HUES6 (cell line): ENCODE results near the gene RASGRP4.

Source experiments
- H3K27ac ChIP-seq: 2 replicates; pipeline ENCODE4 v1.7.0; 2013; ENCODE audit warnings: low read depth, mild to moderate bottlenecking, low read length, inconsistent platforms
- H3K27me3 ChIP-seq: 2 replicates; pipeline ENCODE4 v1.6.1; 2013; ENCODE audit warnings: low read length; ENCODE audit not compliant: control insufficient read depth, insufficient read depth
- H3K36me3 ChIP-seq: 2 replicates; pipeline ENCODE4 v1.6.1; 2013; ENCODE audit warnings: low read length; ENCODE audit not compliant: control insufficient read depth, insufficient read depth
- H3K4me1 ChIP-seq: 2 replicates; pipeline ENCODE4 v1.6.1; 2013; ENCODE audit warnings: low read length; ENCODE audit not compliant: control insufficient read depth, insufficient read depth
- H3K4me3 ChIP-seq: 2 replicates; pipeline ENCODE4 v1.5.1; 2013; ENCODE audit warnings: low read depth, low read length
- H3K9ac ChIP-seq: one replicate; pipeline ENCODE4 v1.6.1; 2013; ENCODE audit warnings: mild to moderate bottlenecking, low read length
- H3K9me3 ChIP-seq: 2 replicates; pipeline ENCODE4 v1.6.1; 2013; ENCODE audit warnings: low read depth, low read length; ENCODE audit not compliant: control insufficient read depth, insufficient read depth

The RASGRP4 gene

GRCh38 chr19:38444026-38444425 is 18.0 kb upstream of the RASGRP4 start:
- no peak overlapping the region for H3K9ac ChIP-seq
- no peaks in the 10 kb centered on the region for H3K27me3 ChIP-seq
- H3K4me1 ChIP-seq: 0 out of 2 replicates have a peak, but pooled peaks cover 2% of the 10 kb centered on the region
- no peaks in the 10 kb centered on the region for H3K9me3 ChIP-seq
- no peak overlapping the region for H3K4me3 ChIP-seq
- H3K36me3 ChIP-seq: peaks cover 20% of the 10 kb centered on the region
- H3K27ac ChIP-seq: no peak overlapping the region

GRCh38 chr19:38443458-38443999 is 17.5 kb upstream of the RASGRP4 start:
- no peaks in the 10 kb centered on the region for H3K27me3 ChIP-seq
- H3K4me3 ChIP-seq: no peak overlapping the region
- no peak overlapping the region for H3K9ac ChIP-seq
- no peaks in the 10 kb centered on the region for H3K9me3 ChIP-seq
- peaks cover 17% of the 10 kb centered on the region for H3K36me3 ChIP-seq
- no peak overlapping the region for H3K27ac ChIP-seq
- H3K4me1 ChIP-seq: 0 out of 2 replicates have a peak, but pooled peaks cover 2% of the 10 kb centered on the region

- H3K27me3 ChIP-seq: no peaks in the 10 kb centered on the region
- 0 out of 2 replicates have a peak, but pooled peaks cover 2% of the 10 kb centered on the region for H3K4me1 ChIP-seq
- no peak overlapping the region for H3K27ac ChIP-seq
- H3K36me3 ChIP-seq: peaks cover 16% of the 10 kb centered on the region
- no peak overlapping the region for H3K9ac ChIP-seq
- no peak overlapping the region for H3K4me3 ChIP-seq
- H3K9me3 ChIP-seq: no peaks in the 10 kb centered on the region
Observed at GRCh38 chr19:38442736-38443135, 16.7 kb upstream of the RASGRP4 start.

- 0 out of 2 replicates have a peak, but pooled peaks cover 2% of the 10 kb centered on the region for H3K4me1 ChIP-seq
- no peaks in the 10 kb centered on the region for H3K9me3 ChIP-seq
- no peak overlapping the region for H3K4me3 ChIP-seq
- H3K27ac ChIP-seq: no peak overlapping the region
- peaks cover 16% of the 10 kb centered on the region for H3K36me3 ChIP-seq
- H3K9ac ChIP-seq: no peak overlapping the region
- H3K27me3 ChIP-seq: no peaks in the 10 kb centered on the region
Observed at GRCh38 chr19:38441657-38442348, 15.8 kb upstream of the RASGRP4 start.

GRCh38 chr19:38440592-38440991 is 14.6 kb upstream of the RASGRP4 start:
- Histone ChIP-seq H3K4me3 (no peak overlapping the region), H3K27me3 (no peaks in the 10 kb centered on the region), H3K36me3 (peaks cover 12% of the 10 kb centered on the region), H3K9ac (no peak overlapping the region), H3K27ac (no peak overlapping the region), H3K4me1 (0 out of 2 replicates have a peak, but pooled peaks cover 2% of the 10 kb centered on the region), H3K9me3 (no peaks in the 10 kb centered on the region)

- Histone ChIP-seq H3K36me3 (no peaks in the 10 kb centered on the region), H3K4me1 (peaks cover 16% of the 10 kb centered on the region), H3K4me3 (no peak overlapping the region), H3K9me3 (no peaks in the 10 kb centered on the region), H3K27me3 (no peaks in the 10 kb centered on the region; the same call in 1 of the 2 replicates), H3K9ac (no peak overlapping the region), H3K27ac (no peak overlapping the region)
Observed at GRCh38 chr19:38437917-38438316, 11.9 kb upstream of the RASGRP4 start.

GRCh38 chr19:38437295-38437694 is 11.3 kb upstream of the RASGRP4 start:
- no peaks in the 10 kb centered on the region; the same call in 1 of the 2 replicates for H3K27me3 ChIP-seq
- no peaks in the 10 kb centered on the region for H3K9me3 ChIP-seq
- no peaks in the 10 kb centered on the region for H3K36me3 ChIP-seq
- no peak overlapping the region for H3K4me3 ChIP-seq
- H3K27ac ChIP-seq: no peak overlapping the region
- H3K9ac ChIP-seq: no peak overlapping the region
- H3K4me1 ChIP-seq: peaks cover 16% of the 10 kb centered on the region

GRCh38 chr19:38434549-38435051 is 8.6 kb upstream of the RASGRP4 start:
- H3K4me3 ChIP-seq: peak overlapping the region; percentile 61
- peaks cover 13% of the 10 kb centered on the region for H3K4me1 ChIP-seq
- H3K27ac ChIP-seq: peak overlapping the region; percentile 60
- H3K9me3 ChIP-seq: no peaks in the 10 kb centered on the region
- H3K27me3 ChIP-seq: no peaks in the 10 kb centered on the region; the same call in 1 of the 2 replicates
- H3K36me3 ChIP-seq: no peaks in the 10 kb centered on the region
- H3K9ac ChIP-seq: no peak overlapping the region

- H3K27ac ChIP-seq: no peak within 1 kb of the TSS
- no peaks in the 10 kb centered on the region; the same call in 1 of the 2 replicates for H3K27me3 ChIP-seq
- peaks cover 13% of the 10 kb centered on the region for H3K4me1 ChIP-seq
- H3K4me3 ChIP-seq: peak within 1 kb of the TSS; percentile 61
- no peak within 1 kb of the TSS for H3K9ac ChIP-seq
- H3K36me3 ChIP-seq: no peaks in the 10 kb centered on the region
- H3K9me3 ChIP-seq: no peaks in the 10 kb centered on the region
Observed at GRCh38 chr19:38433268-38433733, 7.3 kb upstream of the RASGRP4 start, which contains the start of gene RYR1. RYR1 (plus strand) TSS chr19:38433691; CDS start chr19:38433830, 139 bp downstream.

GRCh38 chr19:38430931-38431330 is 4.9 kb upstream of the RASGRP4 start:
- Histone ChIP-seq H3K4me3 (no peak overlapping the region), H3K36me3 (no peaks in the 10 kb centered on the region), H3K4me1 (peaks cover 19% of the 10 kb centered on the region), H3K27ac (no peak overlapping the region), H3K9ac (no peak overlapping the region), H3K27me3 (no peaks in the 10 kb centered on the region; the same call in 1 of the 2 replicates), H3K9me3 (no peaks in the 10 kb centered on the region)

GRCh38 chr19:38429811-38430156 is 3.8 kb upstream of the RASGRP4 start:
- Histone ChIP-seq H3K9ac (no peak overlapping the region), H3K4me1 (peaks cover 21% of the 10 kb centered on the region), H3K27ac (no peak overlapping the region)

More at GRCh38 chr19:38429811-38430156, 3.8 kb upstream of the RASGRP4 start:
- Histone ChIP-seq H3K36me3 (no peaks in the 10 kb centered on the region), H3K4me3 (no peak overlapping the region), H3K9me3 (no peaks in the 10 kb centered on the region), H3K27me3 (no peaks in the 10 kb centered on the region; the same call in 1 of the 2 replicates)
